GM18951 (cell line): ENCODE measurements around the gene IARS1.

Source experiments
- POLR2A ChIP-seq: IDR thresholded peaks from 4 replicates; pipeline ENCODE4 v1.6.1; 2011; ENCODE audit warnings: mild to moderate bottlenecking; ENCODE audit not compliant: insufficient read length, insufficient read depth; ENCODE audit errors: extremely low read depth
- in situ Hi-C: fragments of 300-500 bp; cut with MboI; formaldehyde crosslinking; loops from one replicate; pipeline ENCODE4 v1.12.0; 2022; ENCODE audit warnings: low sequenced_read_pairs, mixed read lengths, inconsistent platforms; ENCODE audit not compliant: unreplicated experiment

IARS1 gene

DNA sequence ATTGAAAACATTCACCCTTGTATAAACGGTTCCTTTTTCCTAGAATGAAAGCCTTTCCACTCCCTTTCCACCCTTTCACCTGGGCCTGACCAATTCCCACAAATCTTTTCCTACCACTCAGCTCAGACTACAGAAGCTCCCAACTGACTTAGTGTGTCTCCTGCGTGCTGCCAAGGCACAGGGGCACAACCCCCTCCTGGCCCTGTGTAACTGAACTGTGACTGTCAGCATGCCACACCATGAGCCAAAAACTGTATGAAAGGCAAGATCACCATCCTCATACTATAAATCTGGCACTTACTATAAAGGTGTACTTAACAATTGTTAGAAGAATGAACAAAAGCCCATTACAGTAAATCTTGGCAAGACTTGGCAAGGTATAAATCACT, 20.1 kb upstream of the IARS1 start:
- in situ Hi-C loops: no loop called here
- TF ChIP-seq POLR2A: no peak

DNA sequence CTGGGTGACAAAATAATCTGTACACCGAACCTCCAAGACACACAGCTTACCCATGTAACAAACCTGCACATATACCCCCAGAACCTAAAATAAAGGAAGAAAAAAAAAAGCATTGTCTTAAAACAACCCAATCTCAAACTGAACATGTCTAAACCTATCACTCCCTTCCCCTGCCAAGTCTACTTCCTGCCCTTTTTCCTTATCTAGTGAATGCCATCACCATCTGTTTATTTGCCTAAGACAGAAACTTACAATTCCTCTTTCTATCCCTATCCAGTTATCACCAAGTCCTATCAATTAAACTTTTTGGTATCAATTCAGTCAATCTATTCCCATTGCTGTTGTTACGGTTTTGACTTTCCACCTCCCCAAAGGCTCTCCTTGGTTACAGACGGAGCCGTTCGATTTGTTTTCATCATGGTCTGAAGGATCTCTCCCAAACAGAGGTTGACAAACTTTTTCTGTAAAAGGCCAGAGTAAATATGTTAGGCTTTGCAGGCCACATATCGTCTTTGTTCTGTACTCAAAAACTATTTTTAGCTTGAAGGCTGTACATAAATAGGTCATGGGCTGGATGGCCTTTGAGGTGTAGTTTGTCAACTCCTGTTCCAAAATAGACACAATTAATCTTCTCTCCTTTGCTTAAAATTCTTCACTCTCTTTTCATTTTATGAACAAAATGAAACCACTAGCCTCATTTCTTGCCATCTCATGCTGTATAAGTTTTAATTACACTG, 19.6 kb upstream of the IARS1 start:
- in situ Hi-C loops: no loop called here
- TF ChIP-seq POLR2A: no peak

DNA sequence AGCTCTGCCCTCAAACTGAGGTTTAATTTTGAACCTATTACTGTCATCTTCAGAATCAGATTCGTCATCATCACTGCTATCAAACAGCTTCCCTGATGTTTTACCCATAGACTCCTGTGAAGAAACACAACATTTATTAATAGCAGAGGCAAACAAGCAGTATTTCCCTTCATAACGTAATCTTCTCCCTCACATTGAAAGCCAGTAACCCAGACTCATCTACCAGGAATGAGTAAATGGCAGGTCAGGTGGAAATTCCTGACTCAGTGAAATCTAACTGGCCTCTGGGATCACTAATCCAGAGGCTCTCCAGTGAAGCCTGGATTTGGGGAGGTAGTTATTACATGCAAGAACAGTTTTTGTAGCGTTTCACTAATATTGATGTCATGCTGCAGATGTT, 17.1 kb upstream of the IARS1 start:
- in situ Hi-C loops: no loop called here
- TF ChIP-seq POLR2A: no peak

- no peak for TF ChIP-seq POLR2A
- in situ Hi-C loops: no loop called here
These were observed 15.4 kb upstream of the IARS1 start for GRCh38 chr9:92308893-92309292.

GRCh38 chr9:92300936-92301335, 7.4 kb upstream of the IARS1 start:
- TF ChIP-seq POLR2A: no peak
- in situ Hi-C loops: no loop called here

DNA sequence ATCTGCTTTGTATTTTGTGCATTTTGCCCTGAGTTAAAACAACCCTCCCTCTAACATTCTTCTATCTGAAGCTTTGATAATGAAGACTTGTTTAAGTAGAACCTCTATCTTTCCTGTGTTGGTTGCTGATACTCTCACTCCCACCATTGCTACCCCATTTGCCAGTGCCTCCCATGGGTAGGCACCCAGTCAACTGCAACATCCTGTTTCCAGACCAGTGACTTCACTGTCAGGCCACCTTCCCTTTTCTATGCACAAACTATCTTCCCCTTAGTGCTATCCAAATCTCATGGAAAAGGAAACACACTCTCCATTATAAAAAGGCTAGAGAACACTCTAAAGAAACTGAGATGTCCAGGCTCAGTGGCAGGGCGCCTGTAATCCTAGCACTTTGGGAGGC, 5.6 kb upstream of the IARS1 start:
- in situ Hi-C loops: no loop called here
- no peak for TF ChIP-seq POLR2A

DNA sequence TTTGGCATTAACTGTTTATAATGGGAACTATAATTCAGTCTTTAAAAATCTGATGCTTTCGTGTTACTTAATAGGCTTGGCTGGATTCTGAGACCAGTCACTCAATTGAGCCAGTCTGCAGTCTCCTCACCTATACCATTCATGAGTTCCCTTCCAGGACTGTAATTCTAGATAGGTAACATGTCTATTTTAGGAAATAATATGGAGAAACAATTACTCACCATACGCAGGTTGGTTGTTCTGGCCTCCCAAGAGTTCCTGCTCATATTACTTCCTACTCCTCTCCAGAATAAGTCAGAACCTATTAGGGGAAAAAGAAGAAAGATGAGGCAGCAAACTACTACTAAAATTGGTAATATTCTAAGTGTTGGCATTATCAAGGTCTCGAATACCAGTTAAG, 4.5 kb upstream of the IARS1 start:
- no peak for TF ChIP-seq POLR2A
- in situ Hi-C loops: no loop called here

DNA sequence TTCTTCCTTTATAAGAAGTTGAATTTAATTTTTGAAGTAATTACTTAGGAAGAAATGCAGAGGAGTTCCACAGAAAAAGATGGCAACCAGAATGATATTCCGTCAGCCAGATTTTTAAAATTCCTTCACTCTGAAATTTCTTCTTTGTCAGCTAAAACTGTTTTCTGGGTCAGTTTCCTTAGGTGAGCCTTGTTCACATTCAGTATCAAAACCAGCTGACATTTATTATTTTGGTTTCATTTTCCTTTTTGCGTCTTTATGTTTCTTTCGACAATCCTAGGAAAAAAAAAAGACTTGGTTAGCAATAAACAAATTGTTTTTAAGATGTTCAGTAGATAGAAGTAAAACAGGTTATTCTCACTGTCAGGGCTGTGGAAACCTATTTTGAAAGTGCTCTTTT, 4.1 kb upstream of the IARS1 start:
- in situ Hi-C loops: no loop called here
- TF ChIP-seq POLR2A: no peak

- no peak for TF ChIP-seq POLR2A
- in situ Hi-C loops: no loop called here
These were observed 2.3 kb upstream of the IARS1 start for GRCh38 chr9:92295827-92296258.

- in situ Hi-C loops: no loop called here
These were observed 1.8 kb upstream of the IARS1 start for GRCh38 chr9:92295240-92295790.

GRCh38 chr9:92294297-92294676, 790 bp upstream of the IARS1 start:
- in situ Hi-C loops: no loop called here
- no peak for TF ChIP-seq POLR2A

More at GRCh38 chr9:92295240-92295790, 1.8 kb upstream of the IARS1 start:
- no peak for TF ChIP-seq POLR2A

DNA sequence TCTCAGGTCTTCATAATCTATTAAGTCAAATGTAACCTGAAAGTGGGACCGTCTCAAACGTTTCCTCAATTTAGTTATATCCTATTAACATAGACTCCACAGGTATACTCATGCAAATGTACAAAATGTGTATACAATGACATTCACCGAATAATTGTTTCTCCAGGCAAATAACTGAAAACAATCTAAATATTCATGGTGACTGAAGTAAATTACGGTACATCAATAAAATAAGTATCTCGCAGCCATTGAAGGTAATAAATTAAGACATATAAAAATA, 482 bp downstream of the IARS1 start:
- TF ChIP-seq POLR2A: no peak
- in situ Hi-C loops: no loop called here

- no peak for TF ChIP-seq POLR2A
- in situ Hi-C loops: no loop called here
These were observed 991 bp downstream of the IARS1 start for GRCh38 chr9:92292338-92293074.

GRCh38 chr9:92291577-92291976, 1.9 kb downstream of the IARS1 start:
- in situ Hi-C loops: no loop called here
- no peak for TF ChIP-seq POLR2A
